Prostate gland (tissue), 2 donors: ENCODE results near the gene GRIN2A.

ENCODE experiments used
- CTCF ChIP-seq, 4 experiments: fragments of 200-600 bp in 2 of 4; fragments of 450-650 bp in 2 of 4; sonication (generic) in 2 of 4; IDR thresholded peaks; 1 replicate in 3 of 4; 2 replicates in 1 of 4; pipeline ENCODE4 v1.5.1; 2016 to 2019; ENCODE audit warnings: antibody characterized with exemption in 4 of 4, mild to moderate bottlenecking in 2 of 4, moderate library complexity in 2 of 4
- POLR2AphosphoS5 ChIP-seq: sonication (generic); formaldehyde crosslinking; IDR thresholded peaks from one replicate; pipeline ENCODE4 v1.6.1; 2017; ENCODE audit warnings: antibody characterized with exemption

DNA sequence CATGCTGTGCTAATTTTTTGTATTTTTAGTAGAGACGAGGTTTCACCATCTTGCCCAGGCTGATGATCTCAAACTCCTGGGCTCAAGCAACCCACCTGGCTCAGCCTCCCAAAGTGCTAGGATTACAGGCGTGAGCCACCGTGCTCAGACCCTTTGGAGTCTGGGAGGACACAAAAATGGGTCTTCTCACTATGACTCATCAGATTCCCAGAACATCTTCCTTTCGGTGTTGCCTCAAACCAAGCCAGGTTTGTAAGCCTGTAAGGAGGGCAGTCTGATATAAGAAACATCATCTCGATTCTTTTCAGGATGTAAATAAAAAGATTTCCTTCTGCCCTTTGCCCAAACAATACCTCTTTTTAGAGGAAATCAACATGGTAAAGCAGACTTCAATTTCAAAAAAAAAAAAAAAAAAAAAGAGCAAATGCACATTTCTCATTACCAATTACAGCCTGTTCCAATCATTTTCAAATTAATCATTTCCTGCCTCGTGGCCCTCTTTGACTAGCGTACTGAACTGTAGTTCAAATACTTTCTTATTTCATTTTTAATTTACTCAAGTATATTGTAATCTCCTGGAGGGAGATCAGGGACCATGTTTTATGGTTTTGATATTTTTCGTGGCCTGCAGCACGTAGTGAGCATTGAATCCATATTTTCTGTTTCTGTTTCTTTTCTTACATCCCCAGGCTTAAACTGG lies 409.6 kb downstream of the GRIN2A start:
- no peak for TF ChIP-seq CTCF (IDR thresholded peaks at IDR 0.05)
- no peak for TF ChIP-seq POLR2AphosphoS5
